HEK293 (cell line): ENCODE data around the gene FHL2.

ENCODE experiments used
- CTCF ChIP-seq: fragments of 450-650 bp; formaldehyde crosslinking; IDR thresholded peaks from 2 replicates; pipeline ENCODE4 v1.5.1; 2016; ENCODE audit warnings: missing biosample characterization, missing genetic modification characterization
- OVOL3 ChIP-seq: fragments of 450-650 bp; formaldehyde crosslinking; IDR thresholded peaks from 2 replicates; pipeline ENCODE4 v1.5.1; 2016; ENCODE audit warnings: missing biosample characterization, missing genetic modification characterization

GRCh38 chr2:105410554-105410953 is 11.7 kb upstream of the FHL2 start:
- TF ChIP-seq OVOL3 (tag by site-specific recombination): no peak
- no peak for TF ChIP-seq CTCF (tag by site-specific recombination)
